Erythroblast (primary cell): Measurements from ENCODE around the gene SURF6.
A peak's percentile ranks its signal among the peaks of the same experiment; 100 is the strongest.
"Not testable (repeated sequence)": the region's sequence is repeated elsewhere in the genome, so short reads cannot be mapped to it uniquely, and the experiment has no call there.

Experiments
- DNase-seq, 2 experiments: peaks; one replicate each; lab custom pipeline; 2025; lab: John Stamatoyannopoulos, UW
- GATA1 ChIP-seq: IDR thresholded peaks from 2 replicates; pipeline ENCODE4 v1.6.1; 2011; ENCODE audit warnings: low read depth, mild to moderate bottlenecking, control low read depth, low read length, moderate library complexity
- POLR2A ChIP-seq: IDR thresholded peaks from 2 replicates; pipeline ENCODE4 v1.6.1; 2011; ENCODE audit warnings: mild to moderate bottlenecking, low read length

The SURF6 gene

GRCh38 chr9:133333566-133333965, 2.4 kb downstream of the SURF6 start:
- no peak for DNase-seq
- TF ChIP-seq POLR2A (no peak), GATA1 (no peak)

DNA sequence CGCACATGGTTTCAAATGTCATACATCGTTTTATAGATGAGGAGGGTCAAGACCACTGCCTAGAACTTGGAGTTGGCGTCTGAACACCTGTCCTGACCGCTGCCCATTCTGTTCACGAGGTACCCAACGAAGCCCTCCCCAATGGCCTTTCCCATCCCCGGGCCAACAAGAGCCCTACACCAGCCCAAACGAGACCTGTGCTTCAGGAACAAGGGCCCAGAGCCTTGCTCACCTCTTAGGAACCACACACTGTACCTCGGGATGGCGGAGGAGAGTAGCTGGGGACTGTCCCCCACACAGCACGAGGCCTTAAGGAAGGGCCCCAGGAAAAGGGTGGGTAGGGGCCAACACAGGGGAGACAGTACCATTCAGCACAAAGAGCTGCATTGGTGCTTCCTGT, 3.0 kb downstream of the SURF6 start:
- no peak for DNase-seq
- TF ChIP-seq GATA1: no peak

DNA sequence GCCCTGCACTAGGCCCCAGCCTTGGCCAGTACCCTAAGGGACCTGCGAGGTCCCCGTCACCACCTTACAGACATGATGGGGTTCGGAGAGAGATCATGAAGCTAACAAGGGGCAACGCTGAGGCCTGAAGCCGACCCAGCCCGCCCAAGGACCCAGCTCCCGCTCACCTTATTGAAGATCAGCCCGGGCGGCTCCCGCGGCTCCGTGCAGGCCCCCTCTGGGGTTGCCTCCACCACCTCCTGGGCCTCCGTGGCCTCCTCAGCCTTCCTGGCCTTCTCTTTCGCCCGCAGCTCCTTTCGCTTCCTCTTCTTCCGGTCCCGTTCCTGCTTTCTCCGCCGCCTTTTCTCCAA, 3.6 kb downstream of the SURF6 start:
- DNase-seq: no peak

DNA sequence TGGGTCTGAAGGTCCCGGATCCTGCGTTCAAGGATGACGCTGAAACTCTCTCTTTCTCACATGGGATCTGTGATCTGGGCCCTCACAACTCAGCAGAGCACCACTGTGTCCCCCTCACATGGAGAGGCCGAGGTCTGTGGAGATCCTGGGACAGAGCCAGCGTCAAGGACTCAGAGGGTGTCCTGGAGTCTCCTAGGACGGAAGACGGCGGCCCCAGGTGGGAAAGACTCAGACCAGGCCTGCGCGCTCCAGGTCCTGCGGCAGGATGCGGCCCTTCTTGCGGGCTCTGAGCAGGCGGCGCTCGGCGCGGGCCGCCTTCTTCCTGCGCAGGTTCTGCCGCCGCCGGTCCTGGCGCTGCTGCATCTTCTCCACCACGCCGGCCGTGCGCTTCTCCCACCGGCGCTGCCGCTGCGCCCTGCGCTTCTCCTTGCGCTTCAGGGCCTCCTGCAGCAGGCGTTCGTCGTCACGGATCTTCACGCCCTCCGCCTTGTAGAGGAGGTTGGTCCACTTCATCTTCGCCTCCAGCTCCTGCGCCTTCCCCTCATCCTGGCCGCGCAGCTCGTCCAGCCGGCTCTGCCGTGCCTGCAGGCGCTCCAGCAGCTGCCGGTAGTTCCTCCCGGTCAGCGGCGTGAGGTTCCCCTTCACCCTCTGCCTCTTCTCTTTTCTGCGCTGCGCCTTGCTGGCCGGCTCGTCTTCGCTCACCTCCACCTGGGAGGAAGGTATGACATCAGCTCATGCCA, 4.2 kb downstream of the SURF6 start:
- TF ChIP-seq GATA1 (no peak), POLR2A (no peak)
- DNase-seq: no peak

More for the DNA sequence above, 3.6 kb downstream of the SURF6 start:
- no peak for TF ChIP-seq POLR2A
- TF ChIP-seq GATA1: no peak

- TF ChIP-seq GATA1: no peak
- TF ChIP-seq POLR2A: no peak
- DNase-seq: no peak
Observed at GRCh38 chr9:133331221-133331620, 4.8 kb downstream of the SURF6 start.

DNA sequence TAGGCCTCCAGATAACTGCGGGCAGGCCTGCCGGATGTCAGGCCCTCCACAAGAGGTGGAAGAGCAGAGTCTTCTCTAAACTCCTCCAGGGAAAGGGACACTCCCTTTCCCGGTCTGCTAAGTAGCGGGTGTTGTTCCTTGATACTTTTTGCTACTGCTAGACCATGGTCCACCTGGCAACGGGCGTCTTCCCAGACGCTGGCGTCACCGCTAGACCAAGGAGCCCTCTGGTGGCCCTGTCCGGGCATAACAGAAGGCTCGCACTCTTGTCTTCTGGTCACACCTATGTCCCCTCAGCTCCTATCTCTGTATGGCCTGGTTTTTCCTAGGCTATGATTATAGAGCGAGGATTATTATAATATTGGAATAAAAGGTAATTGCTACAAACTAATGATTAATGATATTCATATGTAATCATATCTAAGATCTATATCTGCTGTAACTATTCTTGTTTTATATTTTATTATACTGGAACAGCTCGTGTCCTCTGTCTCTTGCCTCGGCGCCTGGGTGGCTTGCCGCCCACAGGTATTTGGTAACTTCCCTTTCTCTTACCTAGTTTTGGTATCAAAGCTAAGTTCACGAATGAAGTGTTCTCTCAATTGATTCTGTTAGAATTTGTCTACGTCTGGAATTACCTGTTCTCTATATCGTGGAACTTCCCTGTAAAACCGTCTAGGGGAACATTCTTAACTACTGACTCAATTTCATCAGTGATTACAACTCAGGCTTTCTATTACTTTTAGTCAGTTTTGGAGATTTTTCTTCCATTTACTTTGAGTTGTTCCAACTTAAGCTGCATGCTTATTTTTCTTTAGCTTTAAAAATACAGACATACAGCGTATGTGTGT, 6.5 kb downstream of the SURF6 start:
- DNase-seq: peak in 1 of 2 experiments; percentile 38

- no peak for DNase-seq
- TF ChIP-seq GATA1 (no peak), POLR2A (no peak)
Observed at GRCh38 chr9:133327834-133328484, 8.0 kb downstream of the SURF6 start.

GRCh38 chr9:133327021-133327420, 9.0 kb downstream of the SURF6 start:
- DNase-seq: not testable (repeated sequence)

- no peak for TF ChIP-seq GATA1
- no peak for TF ChIP-seq POLR2A
- no peak for DNase-seq
Observed at GRCh38 chr9:133323991-133324703, 11.8 kb downstream of the SURF6 start.

- no peak for TF ChIP-seq GATA1
- no peak for DNase-seq
Observed at GRCh38 chr9:133323211-133323610, 12.8 kb downstream of the SURF6 start.

- TF ChIP-seq GATA1: no peak
- no peak for TF ChIP-seq POLR2A
- no peak for DNase-seq
Observed at GRCh38 chr9:133322701-133323100, 13.3 kb downstream of the SURF6 start.

- DNase-seq: no peak
Observed at GRCh38 chr9:133321411-133321935, 14.5 kb downstream of the SURF6 start.

DNA sequence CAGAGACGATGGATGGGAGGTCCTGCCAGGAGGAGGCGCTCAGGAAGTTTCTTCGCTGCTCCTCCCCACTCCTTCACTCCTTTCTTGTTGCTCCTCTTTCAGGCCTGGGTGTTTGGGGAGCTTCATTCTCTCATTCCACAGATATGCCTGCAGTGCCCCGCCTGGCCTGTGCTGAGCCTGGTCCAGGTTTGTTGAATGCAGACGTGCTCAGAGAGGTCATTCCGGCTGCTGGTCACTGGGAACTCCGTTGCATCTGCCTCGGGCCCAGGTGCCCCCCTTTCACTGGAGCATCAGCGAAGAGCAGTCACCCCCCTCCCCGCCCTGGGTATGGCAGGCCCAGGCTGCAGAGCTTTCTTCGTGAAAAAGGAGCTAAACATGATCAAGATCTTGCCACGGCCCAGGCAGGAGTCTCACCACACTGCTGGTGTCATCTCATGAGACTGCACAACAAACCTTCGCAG, 15.5 kb downstream of the SURF6 start:
- DNase-seq: no peak
- no peak for TF ChIP-seq GATA1
- TF ChIP-seq POLR2A: no peak

More at GRCh38 chr9:133321411-133321935, 14.5 kb downstream of the SURF6 start:
- TF ChIP-seq POLR2A (no peak), GATA1 (no peak)

DNA sequence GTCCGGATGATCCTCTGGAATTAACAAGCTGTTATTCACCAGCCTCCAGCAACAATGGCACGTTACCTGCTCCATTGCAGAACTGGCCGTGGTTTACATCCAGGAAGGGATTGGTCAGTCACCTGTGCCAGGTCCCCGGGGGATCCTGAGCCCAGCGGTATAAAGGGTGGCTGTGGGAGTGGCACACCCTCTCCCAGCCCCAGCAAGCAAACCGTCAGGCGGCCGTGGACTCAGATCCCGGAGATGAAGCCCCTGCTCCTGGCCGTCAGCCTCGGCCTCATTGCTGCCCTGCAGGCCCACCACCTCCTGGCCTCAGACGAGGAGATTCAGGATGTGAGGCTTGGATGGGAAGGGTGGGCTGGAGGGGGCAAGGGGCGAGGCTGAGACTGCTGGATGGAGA, 18.4 kb downstream of the SURF6 start:
- not testable (repeated sequence) for DNase-seq
